Retinal pigment epithelial cell (primary cell): ENCODE results near the gene PPP1R14C.
"Not testable (repeated sequence)": the region's sequence is repeated elsewhere in the genome, so short reads cannot be mapped to it uniquely, and the experiment has no call there.

Experiments used
- DNase-seq: peaks from one replicate; pipeline ENCODE4 v3.0.0-alpha.2; 2010; ENCODE audit warnings: low read depth
- H3K4me3 ChIP-seq: 2 replicates; pipeline ENCODE4 v1.5.1; 2011; ENCODE audit warnings: mild to moderate bottlenecking, low read length, control low read depth, moderate library complexity
- CTCF ChIP-seq: conservative IDR thresholded peaks from 2 replicates; pipeline ENCODE4 v1.5.1; 2011; ENCODE audit warnings: low read depth, low read length, control low read depth, inconsistent platforms

Gene PPP1R14C

GRCh38 chr6:150236544-150236943 lies 93.7 kb downstream of the PPP1R14C start:
- H3K4me3 ChIP-seq = no peak overlapping the region
- DNase-seq = no peak
- TF ChIP-seq CTCF = no peak

DNA sequence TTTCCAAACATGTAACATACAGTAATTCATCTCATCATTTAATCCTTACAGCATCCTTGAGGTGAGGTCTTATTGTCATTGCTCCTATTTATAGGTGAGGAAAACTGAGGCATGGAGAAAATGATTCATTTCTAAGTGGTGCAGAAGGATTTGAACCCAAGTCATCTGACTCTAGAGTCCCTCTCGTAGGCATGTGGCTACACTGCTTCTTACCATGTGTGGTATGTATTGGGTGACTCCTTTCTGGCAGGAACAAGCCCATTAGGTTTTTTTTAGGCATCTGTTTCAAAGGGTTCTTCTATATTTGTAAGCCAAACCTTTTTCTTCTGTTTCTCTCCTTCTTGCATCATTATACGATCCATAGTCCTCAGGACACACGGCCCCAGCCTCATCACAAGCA lies 94.8 kb downstream of the PPP1R14C start:
- no peak for TF ChIP-seq CTCF
- DNase-seq = no peak
- no peak overlapping the region for H3K4me3 ChIP-seq

DNA sequence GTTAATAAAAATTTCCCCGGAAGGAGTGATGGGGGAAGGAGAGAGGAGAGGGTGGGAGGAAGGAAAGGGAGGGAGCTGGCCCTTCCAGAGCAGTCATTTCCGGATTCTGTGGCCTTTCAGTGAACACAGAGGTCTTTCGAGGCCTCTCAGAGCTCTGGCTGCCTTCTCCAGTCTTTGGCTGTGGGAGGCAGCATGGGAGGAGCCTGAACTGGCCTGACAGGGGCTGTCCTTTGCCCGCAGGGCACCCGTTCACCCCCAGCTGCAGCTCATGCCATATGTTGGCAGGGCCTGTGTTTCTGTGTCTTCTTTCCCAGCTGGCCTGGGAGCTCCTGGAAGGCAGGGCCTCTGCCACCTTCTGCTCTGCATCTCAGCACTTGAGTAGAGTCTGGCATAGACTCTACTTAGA lies 95.5 kb downstream of the PPP1R14C start:
- no peak for TF ChIP-seq CTCF
- no peak overlapping the region for H3K4me3 ChIP-seq
- no peak for DNase-seq

DNA sequence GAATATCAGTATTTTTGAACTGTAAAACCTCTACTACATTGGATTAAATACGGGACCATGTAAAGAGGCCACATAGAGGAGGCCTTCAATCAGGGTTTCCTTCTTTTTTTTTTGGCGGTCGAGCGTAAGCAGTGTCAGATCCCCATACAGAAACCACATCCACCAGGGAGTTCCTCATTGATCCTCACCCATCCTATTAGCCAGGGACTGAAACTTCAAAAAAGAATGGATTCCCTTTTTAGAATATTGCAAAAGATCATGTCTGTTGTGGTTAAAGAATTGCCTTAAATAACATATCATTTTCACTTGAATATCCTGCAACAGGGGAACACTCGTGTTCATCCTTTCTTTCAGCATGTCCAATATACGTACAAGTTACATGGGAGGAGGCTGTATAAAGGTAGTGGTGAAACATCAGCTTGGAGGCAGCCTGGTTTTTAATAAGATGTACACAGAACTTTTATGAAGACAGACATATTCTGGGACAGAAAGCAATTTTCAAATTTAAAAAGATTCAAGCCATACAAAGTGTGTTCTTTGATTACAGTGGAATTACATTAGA lies 96.1 kb downstream of the PPP1R14C start:
- no peak for TF ChIP-seq CTCF
- no peak for DNase-seq
- H3K4me3 ChIP-seq = no peak overlapping the region

GRCh38 chr6:150241756-150242155 lies 98.9 kb downstream of the PPP1R14C start:
- not testable (repeated sequence) for DNase-seq, H3K4me3 ChIP-seq

DNA sequence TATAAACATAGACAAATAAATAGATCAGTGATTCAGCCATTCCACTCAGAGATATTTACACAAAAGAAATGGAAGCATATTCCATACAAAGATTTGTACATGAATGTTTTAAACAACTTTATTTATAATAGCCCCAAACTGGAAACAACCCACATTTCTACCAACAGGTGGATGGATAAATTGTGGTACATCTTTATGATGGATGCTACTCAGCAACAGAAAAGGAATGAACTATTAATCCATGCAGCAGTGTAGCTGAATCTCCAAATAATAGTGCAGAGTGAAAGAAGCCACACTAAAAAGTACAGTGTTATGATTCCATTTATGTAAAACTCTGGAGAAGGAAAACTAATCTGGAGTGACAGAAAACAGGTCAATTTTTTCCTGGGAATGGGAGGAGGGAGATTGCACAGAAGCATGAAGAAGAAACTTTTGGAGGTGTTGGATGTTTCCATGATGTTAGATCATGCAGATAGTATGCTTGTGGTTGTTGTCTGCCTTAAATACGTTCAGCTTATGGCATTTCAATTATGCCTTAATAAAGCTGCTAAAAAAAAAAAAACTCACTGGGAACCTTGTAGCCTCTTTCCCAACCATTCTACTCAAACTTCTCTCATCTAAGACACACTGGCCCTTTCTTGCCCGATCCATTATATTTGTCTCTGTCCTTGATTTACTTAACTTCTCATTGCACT lies 100.9 kb downstream of the PPP1R14C start:
- H3K4me3 ChIP-seq = no peak overlapping the region
- DNase-seq = no peak
- no peak for TF ChIP-seq CTCF

DNA sequence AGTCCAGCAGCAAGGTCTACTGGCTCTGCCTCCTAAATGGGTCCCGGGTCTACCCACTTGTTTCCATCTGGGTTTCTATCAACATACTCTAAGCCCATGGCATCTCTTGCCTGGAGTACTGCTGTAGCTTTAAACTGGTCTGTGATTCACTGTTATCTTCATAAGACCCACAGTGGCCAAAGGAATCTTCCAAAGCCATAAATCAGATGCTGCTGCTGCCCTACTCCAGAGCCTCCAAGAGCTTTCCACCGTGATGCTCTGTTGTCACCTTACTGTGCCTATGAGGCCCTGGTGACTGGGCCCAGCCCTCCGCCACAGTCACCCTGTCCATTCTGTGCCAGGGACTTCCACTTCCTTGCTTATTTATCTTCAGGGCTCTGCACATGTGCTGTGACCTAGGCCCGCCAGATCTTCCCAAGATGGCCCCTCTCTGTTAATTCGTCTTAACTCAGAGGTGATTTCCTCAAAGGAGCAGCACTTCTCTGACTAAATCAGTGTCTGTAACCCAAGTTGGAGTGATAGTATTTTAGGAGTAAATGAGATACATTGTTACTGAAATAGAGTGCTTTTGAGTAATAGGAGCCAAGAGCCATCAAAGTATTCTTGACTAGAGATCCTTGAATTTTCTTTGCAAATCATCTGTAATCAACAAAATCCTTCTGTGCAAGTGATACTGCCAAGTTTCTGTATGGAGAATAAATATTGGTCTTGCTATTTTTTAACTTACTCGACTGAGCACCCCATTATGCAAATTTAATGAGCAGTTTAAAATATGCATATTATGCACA lies 102.5 kb downstream of the PPP1R14C start:
- H3K4me3 ChIP-seq = no peak overlapping the region
- no peak for TF ChIP-seq CTCF
- no peak for DNase-seq
